H1 (cell line): ENCODE results near the gene S1PR1.

Experiments used
- ASH2L ChIP-seq: fragments of 200-600, 300-600 bp; sonication (generic); IDR thresholded peaks from one replicate; pipeline ENCODE4 v1.7.1; 2017; ENCODE audit warnings: low read length
- CBX8 ChIP-seq: fragments of 300-800, 300-1000 bp; sonication (generic); IDR thresholded peaks from 2 replicates; pipeline ENCODE4 v1.7.1; 2016; ENCODE audit warnings: low read depth, low read length, borderline replicate concordance
- EZH2 ChIP-seq: fragments of 200-600 bp; sonication (generic); IDR thresholded peaks from 2 replicates; pipeline ENCODE4 v1.7.1; 2012; ENCODE audit warnings: low read depth, mild to moderate bottlenecking, moderate library complexity, low read length, inconsistent platforms; ENCODE audit not compliant: severe bottlenecking
- GABPA ChIP-seq: IDR thresholded peaks from 2 replicates; pipeline ENCODE4 v1.6.1; 2011; ENCODE audit warnings: mild to moderate bottlenecking, low read length, moderate library complexity, borderline replicate concordance; ENCODE audit not compliant: insufficient read depth
- NRF1 ChIP-seq: IDR thresholded peaks from 2 replicates; pipeline ENCODE4 v1.6.1; 2011; ENCODE audit warnings: mild to moderate bottlenecking, low read depth, low read length, improper control_type of control experiment
- POLR2A ChIP-seq, 2 experiments: IDR thresholded peaks; 1 replicate in 1 of 2; 2 replicates in 1 of 2; pipeline ENCODE4 v1.6.1; 2011; ENCODE audit warnings: low read depth in 2 of 2, low read length in 2 of 2, mild to moderate bottlenecking in 2 of 2; ENCODE audit errors: control extremely low read depth in 1 of 2
- POLR2AphosphoS5 ChIP-seq: IDR thresholded peaks from 2 replicates; pipeline ENCODE4 v1.6.1; 2011; ENCODE audit warnings: low read depth, low read length
- SIN3A ChIP-seq, 2 experiments: IDR thresholded peaks in 1 of 2; conservative IDR thresholded peaks in 1 of 2; 2 replicates each; pipeline ENCODE4 v1.6.1; 2011 to 2012; ENCODE audit warnings: low read length in 2 of 2, improper control_type of control experiment in 1 of 2, low read depth in 1 of 2, mild to moderate bottlenecking in 1 of 2
- SP1 ChIP-seq: IDR thresholded peaks from 2 replicates; pipeline ENCODE4 v1.6.1; 2011; ENCODE audit warnings: low read depth, low read length
- SP2 ChIP-seq: IDR thresholded peaks from 2 replicates; pipeline ENCODE4 v1.6.1; 2012; ENCODE audit warnings: mild to moderate bottlenecking, low read length, inconsistent platforms
- TAF1 ChIP-seq: IDR thresholded peaks from 2 replicates; pipeline ENCODE4 v1.6.1; 2011; ENCODE audit warnings: mild to moderate bottlenecking, low read depth, low read length
- YY1 ChIP-seq: IDR thresholded peaks from 2 replicates; pipeline ENCODE4 v1.6.1; 2011; ENCODE audit warnings: low read depth, mild to moderate bottlenecking, low read length
- TF ChIP-seq, protein P1 (sequence below), 3 experiments: IDR thresholded peaks; 1 replicate in 2 of 3; 2 replicates in 1 of 3; pipeline versions ENCODE4 v1.5.1 to v1.6.1; 2011; ENCODE audit warnings: low read length in 3 of 3, mild to moderate bottlenecking in 3 of 3, inconsistent platforms in 2 of 3, low read depth in 1 of 3, moderate library complexity in 1 of 3; ENCODE audit not compliant: insufficient read depth in 1 of 3; ENCODE audit errors: control extremely low read depth in 1 of 3

- TF ChIP-seq, protein P1, sequence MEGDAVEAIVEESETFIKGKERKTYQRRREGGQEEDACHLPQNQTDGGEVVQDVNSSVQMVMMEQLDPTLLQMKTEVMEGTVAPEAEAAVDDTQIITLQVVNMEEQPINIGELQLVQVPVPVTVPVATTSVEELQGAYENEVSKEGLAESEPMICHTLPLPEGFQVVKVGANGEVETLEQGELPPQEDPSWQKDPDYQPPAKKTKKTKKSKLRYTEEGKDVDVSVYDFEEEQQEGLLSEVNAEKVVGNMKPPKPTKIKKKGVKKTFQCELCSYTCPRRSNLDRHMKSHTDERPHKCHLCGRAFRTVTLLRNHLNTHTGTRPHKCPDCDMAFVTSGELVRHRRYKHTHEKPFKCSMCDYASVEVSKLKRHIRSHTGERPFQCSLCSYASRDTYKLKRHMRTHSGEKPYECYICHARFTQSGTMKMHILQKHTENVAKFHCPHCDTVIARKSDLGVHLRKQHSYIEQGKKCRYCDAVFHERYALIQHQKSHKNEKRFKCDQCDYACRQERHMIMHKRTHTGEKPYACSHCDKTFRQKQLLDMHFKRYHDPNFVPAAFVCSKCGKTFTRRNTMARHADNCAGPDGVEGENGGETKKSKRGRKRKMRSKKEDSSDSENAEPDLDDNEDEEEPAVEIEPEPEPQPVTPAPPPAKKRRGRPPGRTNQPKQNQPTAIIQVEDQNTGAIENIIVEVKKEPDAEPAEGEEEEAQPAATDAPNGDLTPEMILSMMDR (IDR thresholded peaks at IDR 0.05; ENCODE audit: control extremely low read depth in 1 of 3, insufficient read depth in 1 of 3, low read depth in 1 of 3, low read length in 3 of 3): no peak
- TF ChIP-seq POLR2AphosphoS5 (no peak), NRF1 (no peak), GABPA (no peak), EZH2 (no peak), POLR2A (IDR thresholded peaks at IDR 0.05; ENCODE audit: control extremely low read depth in 1 of 2, low read depth in 2 of 2, low read length in 2 of 2) (no peak), SP2 (no peak), YY1 (no peak), TAF1 (no peak), SP1 (no peak), ASH2L (no peak), CBX8 (no peak), SIN3A (conservative IDR thresholded peaks at IDR 0.05 in 1 of 2, IDR thresholded peaks at IDR 0.05 in 1 of 2; ENCODE audit: low read depth in 1 of 2, low read length in 2 of 2) (no peak)
Observed at GRCh38 chr1:101262630-101263348, 26.0 kb downstream of the S1PR1 start.
